Measurements from ENCODE around the gene EDDM13.

- TF ChIP-seq POLR2AphosphoS5 (IDR thresholded peaks at IDR 0.05) (no peak), POLR2A (IDR thresholded peaks at IDR 0.05) (no peak), CTCF (IDR thresholded peaks at IDR 0.05) (no peak), EP300 (IDR thresholded peaks at IDR 0.05) (no peak)
Observed at GRCh38 chr19:56332695-56333094, 60.1 kb downstream of the EDDM13 start.
